Stimulated activated CD4-positive, alpha-beta T cell treated with anti-CD3 and anti-CD28 coated beads, Interleukin-12 subunit alpha, Interleukin-12 subunit beta, amount 100 ng/mL, for 48 hours (primary cell): ENCODE data around the gene NXPE2.

Experiments
- DNase-seq, 3 donors: peaks; one replicate each; pipeline ENCODE4 v3.0.0-alpha.2; 2020; ENCODE audit warnings: low read depth in 2 of 3, low spot score in 1 of 3

The NXPE2 gene

GRCh38 chr11:114738954-114739353 is 60.6 kb downstream of the NXPE2 start:
- DNase-seq = peak in 2 of 3 donors; percentile 9 to 29

- no peak for DNase-seq
These were observed 66.9 kb downstream of the NXPE2 start for GRCh38 chr11:114745150-114745671.

GRCh38 chr11:114746013-114746412 is 67.7 kb downstream of the NXPE2 start:
- DNase-seq = no peak
